Lower leg skin (tissue), 3 donors: ENCODE results near the gene WFS1.

ENCODE experiments used
- CTCF ChIP-seq, 3 donors: fragments of 450-650 bp; IDR thresholded peaks; one replicate each; pipeline ENCODE4 v1.5.1; 2016; ENCODE audit warnings: antibody characterized with exemption in 3 of 3, mild to moderate bottlenecking in 3 of 3, moderate library complexity in 2 of 3
- POLR2A ChIP-seq, 2 donors: fragments of 450-650 bp; IDR thresholded peaks; one replicate each; pipeline ENCODE4 v1.6.1; 2016 to 2017; ENCODE audit warnings: antibody characterized with exemption in 2 of 2, mild to moderate bottlenecking in 1 of 2, moderate library complexity in 1 of 2

- TF ChIP-seq CTCF (IDR thresholded peaks at IDR 0.05) (no peak), POLR2A (IDR thresholded peaks at IDR 0.05) (no peak)
These were observed 37.6 kb downstream of the WFS1 start for GRCh38 chr4:6307230-6307629.
